ENCODE measurements around the gene WNT5B.

WNT5B gene

DNA sequence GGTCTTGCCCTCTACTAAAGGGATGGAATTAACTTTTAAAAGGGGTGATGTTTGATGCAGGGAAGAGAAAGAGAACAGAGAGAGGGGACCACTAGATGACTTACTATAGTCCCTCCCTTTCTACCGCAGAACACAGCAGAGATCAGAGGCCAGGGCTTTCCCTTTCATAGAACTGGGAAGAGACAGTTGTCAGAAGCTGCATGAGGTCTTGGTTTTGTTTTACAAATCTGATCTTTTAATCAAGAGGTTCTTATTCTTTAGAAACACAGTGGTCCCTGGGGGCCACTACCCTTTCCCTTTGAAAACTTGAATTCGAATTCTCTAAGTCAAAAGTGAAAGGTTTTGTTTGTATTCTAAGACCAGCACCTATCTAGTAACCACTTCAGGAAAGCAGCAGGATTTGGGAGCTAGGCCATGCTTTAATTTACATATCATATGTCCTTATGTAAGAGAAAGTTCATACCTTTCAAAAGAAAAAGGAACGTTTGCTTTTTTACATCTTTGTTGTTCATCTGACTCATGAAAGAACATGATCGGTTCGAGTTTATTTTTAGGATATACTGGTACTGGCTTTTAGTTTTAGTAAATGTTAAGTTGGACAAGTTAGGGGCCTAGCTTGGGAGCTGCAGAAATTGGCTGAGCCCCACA is 41.0 kb upstream of the WNT5B start:
- TF ChIP-seq CTCF (IDR thresholded peaks at IDR 0.05) = no peak

GRCh38 chr12:1588575-1588947 is 40.5 kb upstream of the WNT5B start:
- no peak for TF ChIP-seq CTCF (IDR thresholded peaks at IDR 0.05)

DNA sequence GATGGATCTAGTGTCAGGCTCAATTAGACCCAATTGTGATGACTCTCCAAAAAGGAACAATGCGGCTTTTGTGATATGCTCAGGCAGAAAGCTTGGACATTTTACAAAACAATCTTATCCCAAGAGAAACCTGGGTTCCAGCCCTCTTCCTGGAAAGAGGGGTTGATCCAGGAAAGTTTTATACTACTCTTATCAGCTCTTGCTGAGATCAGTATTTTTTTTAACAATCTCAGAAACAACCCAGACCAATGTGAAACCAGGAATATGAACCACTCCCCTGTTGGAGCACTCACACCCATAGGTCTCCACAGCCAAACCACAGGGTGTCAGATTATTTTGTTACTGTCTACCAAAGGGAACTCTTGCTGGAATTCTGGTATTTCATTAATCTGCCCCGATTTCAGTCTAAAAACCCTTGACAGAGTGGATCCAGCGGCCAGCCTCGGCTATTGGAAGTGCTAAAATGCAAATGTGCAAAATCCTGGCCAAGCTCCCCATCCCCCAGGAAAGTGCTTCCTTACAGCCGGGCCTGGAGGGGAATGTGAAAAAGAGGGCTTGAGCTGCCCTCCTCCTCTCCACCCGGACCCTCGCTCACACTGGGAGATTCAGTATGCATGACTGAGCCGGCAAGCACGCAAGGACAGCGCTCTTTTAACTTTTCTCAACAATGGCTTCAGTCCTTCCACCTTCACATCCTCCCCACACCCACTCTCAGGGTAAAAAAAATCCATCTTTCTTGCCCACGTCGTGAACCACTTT is 38.6 kb upstream of the WNT5B start:
- TF ChIP-seq CTCF (IDR thresholded peaks at IDR 0.05) = no peak

DNA sequence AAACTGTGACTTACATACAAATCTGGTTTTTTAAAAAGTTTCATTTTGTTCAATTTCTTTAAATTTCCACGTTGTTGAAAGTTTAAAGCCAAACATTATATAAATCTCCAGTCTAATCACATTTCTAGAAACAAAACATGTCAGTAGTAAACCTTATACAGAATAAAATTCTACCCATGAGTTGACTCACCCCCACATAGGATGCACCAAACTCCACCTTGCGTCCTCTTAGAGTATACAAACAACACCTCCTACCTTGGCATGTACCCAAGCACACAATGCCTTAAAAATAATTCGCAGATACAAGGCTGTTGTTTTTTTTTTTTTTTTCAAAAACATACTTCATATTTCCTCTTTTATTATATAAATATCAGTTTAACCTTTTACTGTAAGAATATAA is 38.0 kb upstream of the WNT5B start:
- no peak for TF ChIP-seq CTCF (IDR thresholded peaks at IDR 0.05)

GRCh38 chr12:1591543-1591942 is 37.5 kb upstream of the WNT5B start:
- no peak for TF ChIP-seq CTCF (IDR thresholded peaks at IDR 0.05)

GRCh38 chr12:1592444-1593173 is 36.4 kb upstream of the WNT5B start:
- TF ChIP-seq CTCF (IDR thresholded peaks at IDR 0.05) = no peak

GRCh38 chr12:1593174-1594005 is 35.6 kb upstream of the WNT5B start:
- no peak for TF ChIP-seq CTCF (IDR thresholded peaks at IDR 0.05)

Data from LNCAP (cell line).